GM21723 (cell line): ENCODE measurements around the gene ZNF195.
"Not testable (repeated sequence)": the region's sequence is repeated elsewhere in the genome, so short reads cannot be mapped to it uniquely, and the experiment has no call there.

Source experiments
- ATAC-seq: cut with Tn5 transposase; IDR thresholded peaks from one replicate; pipeline ENCODE4 v1.9.1; 2021; ENCODE audit warnings: mild to moderate bottlenecking, moderate library complexity; ENCODE audit not compliant: unreplicated experiment

Gene ZNF195

DNA sequence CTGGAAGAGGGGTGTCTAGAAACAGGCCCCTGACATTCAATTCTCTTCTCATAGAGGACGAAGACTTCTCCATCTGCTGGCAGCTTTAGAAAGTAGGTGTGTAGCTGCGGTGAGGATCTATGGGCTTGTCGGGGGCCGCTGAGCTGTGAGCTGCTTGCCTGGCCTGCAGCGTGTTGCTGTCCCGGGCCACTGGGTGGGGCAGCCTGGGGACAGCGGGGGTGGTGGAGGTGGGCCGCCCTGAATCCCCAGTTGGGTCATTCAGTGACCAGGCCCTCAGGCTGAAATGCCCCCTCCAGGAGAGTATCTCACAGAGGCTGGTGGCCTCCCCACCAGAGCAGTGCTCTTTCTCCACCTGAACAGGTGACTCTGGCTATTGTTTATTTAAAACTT lies 23.9 kb upstream of the ZNF195 start:
- not testable (repeated sequence) for ATAC-seq

DNA sequence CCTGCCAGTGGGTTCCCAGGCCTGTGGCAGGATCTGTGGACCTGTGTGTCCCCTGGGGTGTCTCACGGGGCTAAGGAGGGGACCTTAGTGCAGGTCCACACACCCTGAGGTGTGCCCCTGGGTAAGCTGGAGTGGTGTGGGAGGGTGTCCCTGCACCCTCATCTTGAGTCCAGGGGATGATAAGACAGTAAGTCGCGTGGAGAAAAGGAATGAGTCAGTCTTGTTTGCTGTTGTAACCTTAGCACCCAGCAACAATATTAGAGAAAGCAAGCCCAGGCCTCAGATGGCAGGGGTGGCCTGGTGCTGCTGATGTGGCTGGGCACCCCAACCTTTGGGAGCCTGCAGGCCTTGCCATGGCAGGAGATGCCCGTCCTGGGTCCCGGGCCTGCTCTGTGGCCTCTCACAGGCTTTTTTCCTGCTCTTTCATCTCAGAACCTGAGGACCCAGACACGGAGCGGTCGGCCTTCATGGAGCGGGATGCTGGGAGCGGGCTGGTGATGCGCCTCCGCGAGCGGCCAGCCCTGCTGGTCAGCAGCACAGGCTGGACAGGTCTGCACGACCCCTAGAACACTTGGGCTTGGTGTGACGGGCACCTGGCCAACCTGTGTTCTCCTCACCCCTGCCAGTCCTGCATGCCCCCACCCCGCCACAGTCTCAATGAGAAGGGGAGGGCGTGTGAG lies 23.4 kb upstream of the ZNF195 start:
- ATAC-seq: not testable (repeated sequence)

DNA sequence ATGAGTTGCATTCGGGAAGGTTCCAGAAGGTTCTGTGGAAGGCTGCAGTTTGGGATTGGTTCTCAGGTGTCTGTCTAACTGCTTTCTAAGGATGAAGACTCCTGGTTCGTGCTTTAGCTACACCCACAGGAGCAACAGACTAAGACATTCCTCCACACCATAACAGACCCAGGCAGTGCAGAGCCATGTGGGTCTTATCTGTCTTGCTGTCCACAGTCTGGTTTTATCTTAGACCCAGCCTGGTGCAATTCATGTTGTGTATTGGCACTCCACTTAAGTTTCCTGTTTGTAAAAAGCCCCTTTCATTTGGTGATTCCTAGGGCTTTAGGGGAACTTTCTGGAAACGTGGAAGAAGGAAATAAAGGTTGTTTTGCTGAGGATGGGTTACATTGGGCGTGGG lies 22.1 kb upstream of the ZNF195 start:
- ATAC-seq: not testable (repeated sequence)

DNA sequence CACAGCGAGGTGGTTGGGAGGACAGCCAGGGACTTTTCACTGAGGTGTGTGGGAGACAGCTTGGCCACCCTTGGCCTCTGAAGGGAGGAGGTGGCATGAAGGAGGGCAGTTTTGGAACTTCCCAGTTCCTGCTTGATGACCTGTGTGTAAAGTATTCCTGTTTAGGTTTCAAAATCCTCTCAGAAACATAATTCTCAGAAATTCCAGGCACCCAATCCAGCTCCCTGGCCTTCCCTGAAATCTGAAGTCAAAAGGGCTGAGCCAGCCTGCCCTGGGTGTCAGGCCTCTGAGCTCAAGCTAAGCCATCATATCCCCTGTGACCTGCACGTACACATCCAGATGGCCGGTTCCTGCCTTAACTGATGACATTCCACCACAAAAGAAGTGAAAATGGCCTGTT lies 19.6 kb upstream of the ZNF195 start:
- ATAC-seq: not testable (repeated sequence)

DNA sequence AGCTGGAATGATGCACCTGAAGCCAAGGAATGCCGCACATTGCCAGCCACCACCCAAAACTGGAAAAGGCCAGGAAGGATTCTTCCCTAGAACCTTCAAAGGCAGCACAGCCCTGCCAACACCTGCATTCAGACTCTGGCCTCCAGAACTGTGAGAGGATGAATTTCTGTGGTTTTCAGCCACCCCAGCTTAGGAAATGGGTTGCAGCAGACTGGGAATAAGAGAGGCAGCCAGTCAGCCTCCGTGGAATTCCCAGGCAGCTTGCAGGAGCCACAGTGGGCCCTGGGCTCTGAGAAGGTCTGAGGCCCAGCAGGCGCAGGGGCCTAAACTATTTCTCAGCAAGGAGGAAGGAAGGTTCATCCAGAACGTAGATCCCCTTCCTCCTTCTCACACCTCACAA lies 19.2 kb upstream of the ZNF195 start:
- ATAC-seq: not testable (repeated sequence)

DNA sequence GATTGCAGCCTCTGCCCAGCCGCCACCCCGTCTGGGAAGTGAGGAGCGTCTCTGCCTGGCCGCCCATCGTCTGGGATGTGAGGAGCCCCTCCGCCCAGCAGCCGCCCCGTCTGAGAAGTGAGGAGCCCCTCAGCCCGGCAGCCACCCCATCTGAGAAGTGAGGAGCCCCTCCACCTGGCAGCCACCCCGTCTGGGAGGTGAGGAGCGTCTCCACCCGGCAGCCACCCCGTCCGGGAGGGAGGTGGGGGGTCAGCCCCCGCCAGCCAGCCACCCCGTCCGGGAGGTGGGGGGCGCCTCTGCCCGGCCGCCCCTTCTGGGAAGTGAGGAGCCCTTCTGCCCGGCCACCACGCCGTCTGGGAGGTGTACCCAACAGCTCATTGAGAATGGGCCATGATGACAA lies 18.3 kb upstream of the ZNF195 start:
- ATAC-seq: not testable (repeated sequence)

DNA sequence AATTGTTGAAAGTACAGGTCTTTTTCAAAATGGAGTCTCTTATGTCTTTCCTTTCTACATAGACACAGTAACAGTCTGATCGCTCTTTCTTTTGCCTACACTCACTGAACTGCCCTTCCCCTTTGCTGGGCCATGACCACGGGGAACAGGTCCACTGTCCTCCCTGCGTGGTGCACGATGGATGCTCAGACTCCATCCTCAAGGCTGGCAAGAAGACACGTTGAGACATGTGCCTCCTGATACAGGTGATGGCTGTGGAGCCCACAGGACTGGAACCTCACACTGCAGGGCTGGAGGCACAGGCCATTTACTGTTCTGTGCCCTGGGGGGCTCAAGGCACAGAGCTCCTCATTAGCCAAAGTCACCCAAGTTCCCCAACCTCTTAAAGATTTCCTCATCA lies 16.5 kb upstream of the ZNF195 start:
- not testable (repeated sequence) for ATAC-seq

DNA sequence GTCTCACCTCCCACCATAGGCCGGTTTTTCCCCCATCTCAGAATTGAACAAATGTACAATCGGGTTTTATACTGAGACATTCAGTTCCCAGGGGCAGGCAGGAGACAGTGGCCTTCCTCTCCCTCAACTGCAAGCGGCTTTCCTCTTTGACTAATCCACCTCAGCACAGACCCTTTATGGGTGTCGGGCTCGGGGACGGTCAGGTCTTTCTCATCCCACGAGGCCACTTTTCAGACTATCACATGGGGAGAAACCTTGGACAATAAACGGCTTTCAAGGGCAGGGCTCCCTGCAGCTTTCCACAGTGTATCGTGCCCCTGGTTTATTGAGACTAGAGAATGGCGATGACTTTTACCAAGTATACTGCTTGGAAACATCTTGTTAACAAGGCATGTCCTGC lies 16.0 kb upstream of the ZNF195 start:
- ATAC-seq: not testable (repeated sequence)

DNA sequence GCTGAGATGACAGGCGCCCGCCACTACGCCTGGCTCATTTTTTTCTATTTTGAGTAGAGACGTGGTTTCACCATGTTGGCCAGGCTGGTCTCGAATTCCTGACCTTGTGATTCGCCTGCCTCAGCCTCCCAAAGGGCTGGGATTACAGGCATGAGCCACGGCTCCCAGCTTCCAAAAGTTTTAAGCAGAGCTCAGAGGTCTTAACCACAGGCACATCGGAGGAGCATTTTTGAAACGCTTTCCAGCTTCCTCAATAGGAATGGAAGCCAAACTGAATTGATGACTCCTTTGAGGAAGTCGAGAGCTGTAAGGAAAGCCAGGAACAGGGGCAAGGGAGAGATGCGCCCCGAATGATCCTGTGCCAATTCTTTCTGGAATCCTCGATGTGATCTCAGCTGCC lies 14.5 kb upstream of the ZNF195 start:
- not testable (repeated sequence) for ATAC-seq

DNA sequence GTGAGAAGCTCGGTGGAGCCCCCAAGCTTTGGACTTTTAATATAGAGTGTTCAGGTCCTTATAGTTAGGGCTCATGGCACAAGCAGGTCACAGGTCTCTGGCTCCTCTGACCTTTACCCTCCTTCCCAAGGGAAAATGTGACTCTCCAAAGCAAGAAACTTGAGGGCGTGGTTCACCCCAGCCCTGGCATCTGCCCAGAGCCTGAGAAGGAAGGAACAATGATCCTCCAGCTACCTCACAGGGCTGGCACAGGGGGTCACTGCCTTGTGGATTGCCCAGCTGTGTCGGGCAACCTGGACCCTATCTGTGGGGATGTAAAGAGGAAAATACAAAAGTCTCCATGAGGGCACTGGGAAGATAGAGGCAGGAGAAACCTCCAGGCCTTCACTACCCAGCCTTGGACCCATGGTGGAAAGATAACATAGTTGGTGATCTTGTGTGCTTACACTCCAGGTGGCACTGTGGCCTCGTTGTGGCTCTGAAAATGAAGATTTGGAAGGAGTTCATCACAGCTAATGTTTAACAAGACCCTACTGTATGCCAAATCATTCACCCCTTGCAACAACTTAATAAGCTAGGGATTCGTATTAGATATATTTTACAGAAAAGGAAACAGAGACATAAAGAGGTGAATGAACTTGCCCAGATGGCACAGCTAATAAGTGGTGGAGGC lies 3.8 kb upstream of the ZNF195 start:
- no peak for ATAC-seq

DNA sequence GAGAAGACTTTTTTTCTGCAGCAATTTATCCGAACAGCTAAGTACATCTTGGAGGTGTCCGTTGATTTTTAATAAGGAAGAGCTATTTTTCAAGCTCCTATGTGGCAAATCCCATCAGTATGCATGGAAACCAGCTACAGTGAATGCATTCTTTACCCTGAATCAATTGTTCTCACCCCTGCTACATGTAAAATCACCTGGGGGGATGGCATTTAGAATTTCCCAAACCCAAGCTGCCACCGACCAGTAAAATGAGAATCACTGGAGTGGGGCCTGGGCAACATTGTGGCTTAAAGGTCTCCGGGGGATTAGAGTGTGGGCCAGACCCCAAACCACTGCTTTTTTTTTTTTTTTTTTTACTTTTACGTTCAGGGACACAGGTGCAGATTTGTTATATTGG lies 2.8 kb upstream of the ZNF195 start:
- ATAC-seq: no peak

DNA sequence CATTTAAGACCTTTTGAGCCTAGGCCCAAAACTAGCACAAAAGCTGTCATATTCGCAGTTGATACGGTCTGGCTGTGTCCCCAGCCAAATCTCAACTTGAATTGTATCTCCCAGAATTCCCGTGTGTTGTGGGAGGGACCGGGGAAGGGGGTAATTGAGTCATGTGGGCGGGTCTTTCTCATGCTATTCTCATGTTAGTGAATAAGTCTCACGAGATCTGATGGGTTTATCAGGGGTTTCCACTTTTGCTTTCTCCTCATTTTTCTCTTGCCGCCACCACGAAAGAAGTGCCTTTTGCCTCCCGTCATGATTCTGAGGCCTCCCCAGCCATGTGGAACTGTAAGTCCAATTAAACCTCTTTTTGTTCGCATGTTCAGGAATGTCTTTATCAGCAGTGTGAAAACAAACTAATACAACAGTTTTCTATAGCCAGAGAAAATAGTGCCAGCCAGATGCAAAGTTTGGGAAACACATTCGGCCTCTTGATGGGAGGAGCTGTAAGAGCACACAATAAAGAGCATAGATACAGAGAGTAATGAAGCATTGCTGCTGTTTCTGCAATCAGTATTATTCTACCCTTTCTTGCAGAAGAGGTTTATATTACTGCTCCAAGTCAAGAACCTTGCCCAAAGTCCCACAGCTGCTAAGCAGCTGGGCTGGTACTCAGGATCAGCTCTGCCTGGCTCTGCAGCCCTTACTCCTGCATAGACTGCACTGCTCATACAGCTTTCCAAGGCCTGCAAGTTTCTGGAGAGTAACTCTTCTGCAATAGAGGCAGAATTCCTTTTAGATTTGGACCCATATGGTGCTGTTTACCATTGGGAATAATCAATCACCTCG lies 2.0 kb upstream of the ZNF195 start:
- no peak for ATAC-seq

DNA sequence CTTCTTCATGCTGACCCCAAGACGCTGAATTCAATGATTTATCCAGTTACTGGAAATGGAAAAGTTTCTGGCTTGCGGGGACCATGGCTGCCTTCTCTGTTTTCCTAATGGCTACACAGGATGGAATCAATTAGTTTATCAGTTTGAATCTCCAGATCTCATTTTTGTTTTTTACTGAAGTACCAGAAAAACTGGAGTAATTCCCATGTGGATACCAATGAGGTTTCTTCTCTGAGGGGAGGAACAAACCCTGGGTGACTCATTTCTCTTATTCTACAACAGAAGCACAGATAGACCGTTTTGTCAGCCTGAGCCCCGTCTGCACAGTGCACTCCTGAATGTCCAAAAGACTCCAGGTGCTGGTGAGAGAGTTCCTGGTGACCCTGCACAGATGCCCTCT lies 3.4 kb downstream of the ZNF195 start:
- no peak for ATAC-seq

DNA sequence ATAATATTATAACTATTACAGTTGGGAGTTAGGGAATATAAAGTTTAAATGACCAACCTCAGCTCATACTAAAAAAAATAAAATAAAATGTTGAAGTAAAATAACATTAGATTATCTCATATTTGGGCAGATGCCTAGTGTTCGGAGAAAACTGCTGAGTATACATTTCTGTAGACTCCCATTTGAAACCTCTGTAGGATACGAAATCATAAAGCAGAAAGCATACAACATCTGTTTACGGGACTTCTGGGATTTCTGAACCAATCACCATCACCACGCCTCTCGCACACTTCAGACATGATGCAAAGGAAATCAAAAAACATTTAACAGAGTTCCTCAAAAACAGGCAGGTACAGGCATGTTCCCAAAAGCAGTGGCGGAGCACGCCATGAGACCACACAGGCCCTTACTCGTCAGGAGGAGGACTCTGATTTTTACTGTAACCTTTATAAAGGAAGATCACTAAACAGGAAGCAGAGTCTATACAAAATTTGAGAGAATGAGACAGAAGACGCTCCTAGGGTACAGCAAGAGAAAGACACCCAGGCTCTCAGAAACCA lies 8.6 kb downstream of the ZNF195 start:
- ATAC-seq: no peak

DNA sequence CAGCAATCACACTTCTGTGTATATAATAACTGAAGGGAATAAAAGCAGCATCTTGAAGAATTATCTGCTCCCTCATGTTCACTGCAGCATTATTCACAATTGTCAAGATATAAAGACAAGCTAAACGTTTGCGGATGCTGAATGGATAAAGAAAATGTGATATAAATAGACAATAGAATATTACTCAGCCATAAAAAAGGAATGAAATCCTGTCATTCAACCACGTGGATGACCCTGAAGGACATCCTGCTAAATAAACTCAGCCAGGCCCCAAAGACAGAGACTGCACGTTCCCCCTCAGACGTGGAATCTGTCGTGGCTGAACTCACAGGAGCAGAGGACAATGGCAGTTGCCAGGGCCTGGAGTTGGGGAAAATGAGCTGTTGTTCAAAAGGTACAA lies 9.6 kb downstream of the ZNF195 start:
- no peak for ATAC-seq

DNA sequence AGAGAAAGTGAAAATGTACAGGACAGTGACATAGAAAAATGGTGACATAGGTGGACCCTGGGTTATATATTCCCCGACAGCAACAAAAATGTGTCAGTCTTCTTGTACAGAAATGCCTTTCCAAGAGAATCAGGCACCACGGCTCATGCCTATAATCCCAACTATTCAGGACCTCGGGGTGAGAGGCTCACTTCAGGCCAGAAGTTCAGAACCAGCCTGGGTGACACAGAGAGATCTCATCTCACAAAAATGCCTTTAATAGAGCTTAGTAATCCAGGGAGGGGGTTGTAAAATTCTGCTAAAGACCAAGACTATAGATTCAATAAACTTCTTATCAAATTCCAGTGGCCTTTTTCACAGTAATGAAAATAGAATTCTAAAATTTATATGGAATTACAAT lies 10.7 kb downstream of the ZNF195 start:
- no peak for ATAC-seq

DNA sequence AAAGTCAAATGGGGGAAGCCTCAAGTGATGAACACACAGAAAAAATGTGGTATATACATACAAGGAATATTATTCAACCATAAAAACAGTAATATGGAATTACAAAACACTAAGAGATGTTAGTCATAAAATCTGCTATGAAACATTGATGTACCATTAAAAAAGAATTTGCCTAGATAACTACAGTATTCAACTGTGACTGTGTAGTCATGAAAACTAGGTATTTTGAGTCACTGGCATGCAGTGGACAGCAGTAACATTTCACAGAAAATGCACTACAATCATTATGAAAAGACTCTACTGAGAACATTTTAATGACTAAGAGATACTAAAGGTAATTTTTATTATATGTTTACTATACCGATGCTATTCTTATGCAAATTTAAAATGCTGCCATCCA lies 11.7 kb downstream of the ZNF195 start:
- ATAC-seq: no peak

DNA sequence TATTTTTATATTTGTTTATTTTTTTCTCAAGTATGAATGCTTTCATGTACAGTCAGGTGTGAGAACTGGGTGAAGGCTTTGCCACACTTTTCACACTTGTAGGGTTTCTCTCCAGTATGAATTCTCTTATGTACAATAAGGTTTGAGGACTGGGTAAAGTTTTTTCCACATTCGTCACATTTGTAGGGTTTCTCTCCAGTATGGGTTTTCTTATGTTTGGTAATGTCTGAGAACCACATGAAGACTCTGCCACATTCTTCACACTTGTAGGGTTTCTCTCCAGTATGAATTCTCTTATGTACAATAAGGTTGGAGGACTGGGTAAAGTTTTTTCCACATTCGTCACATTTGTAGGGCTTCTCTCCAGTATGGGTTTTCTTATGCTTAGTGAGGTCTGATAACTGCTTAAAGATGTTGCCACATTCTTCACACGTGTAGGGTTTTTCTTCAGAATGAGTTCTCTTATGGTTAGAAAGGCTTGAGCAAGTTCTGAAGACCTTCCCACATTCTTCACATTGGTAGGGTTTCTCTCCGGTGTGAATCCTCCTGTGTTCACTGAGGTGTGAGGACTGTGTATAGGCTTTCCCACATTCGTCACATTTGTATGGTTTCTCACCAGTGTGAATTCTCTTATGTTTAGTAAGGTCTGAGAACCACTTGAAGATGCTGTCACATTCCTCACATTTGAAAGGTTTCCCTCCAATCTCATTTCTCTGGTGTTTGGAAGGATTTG lies 19.7 kb downstream of the ZNF195 start:
- no peak for ATAC-seq

DNA sequence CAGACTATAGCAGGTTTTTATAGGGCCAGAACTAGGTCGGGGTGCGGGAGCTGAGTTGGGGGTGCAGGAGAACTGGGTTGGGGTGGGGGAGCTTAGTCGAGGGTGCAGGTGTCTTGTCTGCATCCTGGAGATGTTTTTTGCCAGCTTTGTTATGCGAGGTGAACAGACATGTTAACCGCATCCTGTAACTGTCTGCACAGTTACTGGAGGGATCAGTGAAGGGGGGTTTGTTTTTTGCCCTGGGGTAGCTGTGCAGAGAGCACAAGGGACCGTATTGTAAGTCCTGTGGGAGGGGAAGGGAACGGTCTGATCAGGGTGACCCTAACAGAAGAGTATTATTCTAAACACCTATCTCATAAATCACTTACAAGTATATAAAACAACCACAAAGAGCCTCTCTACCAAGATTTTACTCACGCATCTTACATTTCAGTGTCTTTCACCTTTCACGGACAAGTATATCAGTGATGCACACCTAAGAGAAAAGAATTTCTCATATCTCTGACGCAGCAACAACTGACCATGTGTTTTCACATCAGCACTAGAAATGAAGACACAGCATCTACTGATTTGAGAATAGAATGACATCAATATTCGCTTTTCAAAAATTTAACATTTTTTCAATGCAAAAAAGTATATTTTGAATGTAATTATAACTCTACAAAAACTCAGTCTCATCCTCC lies 20.8 kb downstream of the ZNF195 start:
- ATAC-seq: no peak

DNA sequence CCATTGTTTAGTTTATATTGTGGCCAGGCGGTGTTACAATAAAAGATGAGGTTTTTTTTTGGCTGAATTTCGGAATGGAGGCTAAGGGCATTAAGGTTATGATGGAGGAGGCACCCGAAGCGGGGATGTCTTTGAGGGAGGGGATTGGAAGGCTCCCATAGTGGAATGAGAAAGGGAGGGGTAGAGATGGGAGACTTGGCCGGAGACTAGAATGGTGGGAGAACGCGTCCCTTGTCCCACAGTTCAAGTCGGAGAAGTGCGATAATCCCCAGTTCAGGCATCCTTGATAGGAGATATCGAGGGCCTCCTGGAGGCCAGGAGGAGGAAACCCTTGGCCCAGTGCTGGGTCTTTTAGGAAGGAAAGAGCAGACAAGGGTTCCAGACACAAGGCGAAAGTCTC lies 21.6 kb downstream of the ZNF195 start:
- ATAC-seq: no peak
